Neural cell (in vitro differentiated cells): Measurements from ENCODE around the gene PMPCA. TPM values are rescaled to one million over a fixed set of nuclear protein-coding genes. Genes with fewer than 3 reads are reported as not detected.

Experiments
- H2AFZ ChIP-seq: fragments of 200-600, 300-800 bp; sonication (generic), shearing (Covaris generic); 2 replicates; pipeline ENCODE4 v1.6.0; 2014; ENCODE audit warnings: low read depth, mild to moderate bottlenecking, antibody characterized with exemption, low read length, moderate library complexity
- H3F3A ChIP-seq: fragments of 200-600 bp; shearing (Covaris generic); 2 replicates; pipeline ENCODE4 v1.6.1; 2016; ENCODE audit warnings: mild to moderate bottlenecking, moderate library complexity, mixed read lengths, antibody characterized with exemption, low read length; ENCODE audit not compliant: insufficient read depth, poor library complexity, severe bottlenecking
- H3K27ac ChIP-seq: fragments of 200-600, 300-800 bp; sonication (generic), shearing (Covaris generic); 2 replicates; pipeline ENCODE4 v1.5.1; 2014; ENCODE audit warnings: mild to moderate bottlenecking, low read length, moderate library complexity
- H3K27me3 ChIP-seq: fragments of 300-800, 200-600 bp; sonication (generic), shearing (Covaris generic); 2 replicates; pipeline ENCODE4 v1.6.0; 2014; ENCODE audit warnings: mild to moderate bottlenecking, low read depth, low read length, moderate library complexity; ENCODE audit not compliant: insufficient read depth
- H3K36me3 ChIP-seq: fragments of 300-800, 200-600 bp; sonication (generic), shearing (Covaris generic); 2 replicates; pipeline ENCODE4 v1.5.1; 2014; ENCODE audit warnings: mild to moderate bottlenecking, antibody characterized with exemption, low read length, moderate library complexity; ENCODE audit not compliant: insufficient read depth
- H3K4me2 ChIP-seq: fragments of 300-800, 200-600 bp; sonication (generic), shearing (Covaris generic); 2 replicates; pipeline ENCODE4 v1.6.0; 2014; ENCODE audit warnings: mild to moderate bottlenecking, low read length
- H3K4me3 ChIP-seq: fragments of 300-800, 200-600 bp; sonication (generic), shearing (Covaris generic); 2 replicates; pipeline ENCODE4 v1.5.1; 2014; ENCODE audit warnings: mild to moderate bottlenecking, low read length, moderate library complexity
- H3K79me2 ChIP-seq: fragments of 200-600 bp; shearing (Covaris generic); replicated peaks from 2 replicates; pipeline ENCODE4 v1.6.0; 2014; ENCODE audit warnings: mild to moderate bottlenecking, low read length, moderate library complexity; ENCODE audit not compliant: insufficient read depth
- H3K9ac ChIP-seq: fragments of 300-800, 200-600 bp; sonication (generic), shearing (Covaris generic); 2 replicates; pipeline ENCODE4 v1.6.1; 2016; ENCODE audit warnings: mild to moderate bottlenecking, low read length, mixed read lengths
- H3K9me2 ChIP-seq: fragments of 200-600 bp; shearing (Covaris generic); 2 replicates; pipeline ENCODE4 v1.6.1; 2016; ENCODE audit warnings: mild to moderate bottlenecking, low read length, mixed read lengths; ENCODE audit not compliant: insufficient read depth
- H3K9me3 ChIP-seq: fragments of 200-600, 300-800 bp; sonication (generic), shearing (Covaris generic); 2 replicates; pipeline ENCODE4 v1.6.1; 2016; ENCODE audit warnings: mild to moderate bottlenecking, mixed run types, low read length, moderate library complexity, mixed read lengths
- H4K20me1 ChIP-seq: fragments of 200-600 bp; shearing (Covaris generic); 2 replicates; pipeline ENCODE4 v1.6.1; 2016; ENCODE audit warnings: mild to moderate bottlenecking, mixed run types; ENCODE audit not compliant: insufficient read depth
- CTCF ChIP-seq: fragments of 450-650 bp; IDR thresholded peaks from 2 replicates; pipeline ENCODE4 v1.5.1; 2014; ENCODE audit warnings: antibody characterized with exemption, mild to moderate bottlenecking, moderate library complexity; ENCODE audit not compliant: poor library complexity, severe bottlenecking
- EP300 ChIP-seq: fragments of 450-650 bp; conservative IDR thresholded peaks from 2 replicates; pipeline ENCODE4 v1.6.1; 2014; ENCODE audit warnings: antibody characterized with exemption, mild to moderate bottlenecking, moderate library complexity; ENCODE audit not compliant: poor library complexity, severe bottlenecking
- EZH2 ChIP-seq: fragments of 200-600, 300-800 bp; shearing (Covaris generic), sonication (generic); IDR thresholded peaks from 2 replicates; pipeline ENCODE4 v1.6.1; 2014; ENCODE audit warnings: antibody characterized with exemption, low read length, borderline replicate concordance, mild to moderate bottlenecking; ENCODE audit not compliant: insufficient read depth, poor library complexity, severe bottlenecking
- MXI1 ChIP-seq: fragments of 450-650 bp; conservative IDR thresholded peaks from 2 replicates; pipeline ENCODE4 v1.6.1; 2014; ENCODE audit warnings: antibody characterized with exemption, mild to moderate bottlenecking; ENCODE audit not compliant: poor library complexity, severe bottlenecking
- POLR2AphosphoS5 ChIP-seq: IDR thresholded peaks from 2 replicates; pipeline ENCODE4 v1.6.1; 2012
- RAD21 ChIP-seq: fragments of 450-650 bp; conservative IDR thresholded peaks from 2 replicates; pipeline ENCODE4 v1.6.1; 2014; ENCODE audit warnings: antibody characterized with exemption, mild to moderate bottlenecking, moderate library complexity
- REST ChIP-seq: IDR thresholded peaks from 2 replicates; pipeline ENCODE4 v1.6.1; 2012; ENCODE audit warnings: borderline replicate concordance
- SMC3 ChIP-seq: fragments of 450-650 bp; conservative IDR thresholded peaks from 2 replicates; pipeline ENCODE4 v1.6.1; 2014; ENCODE audit warnings: antibody characterized with exemption, mild to moderate bottlenecking, moderate library complexity; ENCODE audit not compliant: poor library complexity
- TAF1 ChIP-seq: IDR thresholded peaks from 2 replicates; pipeline ENCODE4 v1.6.1; 2012; ENCODE audit warnings: low read depth
- polyA plus RNA-seq: library from polyadenylated mRNA; depleted of rRNA; stranded (reverse); fragments of >200 nt; gene quantifications from 2 replicates; pipeline ENCODE4 v1.2.3, GENCODE V29; 2014

The PMPCA gene
- polyA plus RNA-seq, 1 donor from 2014 or later, result 61.3 TPM

DNA sequence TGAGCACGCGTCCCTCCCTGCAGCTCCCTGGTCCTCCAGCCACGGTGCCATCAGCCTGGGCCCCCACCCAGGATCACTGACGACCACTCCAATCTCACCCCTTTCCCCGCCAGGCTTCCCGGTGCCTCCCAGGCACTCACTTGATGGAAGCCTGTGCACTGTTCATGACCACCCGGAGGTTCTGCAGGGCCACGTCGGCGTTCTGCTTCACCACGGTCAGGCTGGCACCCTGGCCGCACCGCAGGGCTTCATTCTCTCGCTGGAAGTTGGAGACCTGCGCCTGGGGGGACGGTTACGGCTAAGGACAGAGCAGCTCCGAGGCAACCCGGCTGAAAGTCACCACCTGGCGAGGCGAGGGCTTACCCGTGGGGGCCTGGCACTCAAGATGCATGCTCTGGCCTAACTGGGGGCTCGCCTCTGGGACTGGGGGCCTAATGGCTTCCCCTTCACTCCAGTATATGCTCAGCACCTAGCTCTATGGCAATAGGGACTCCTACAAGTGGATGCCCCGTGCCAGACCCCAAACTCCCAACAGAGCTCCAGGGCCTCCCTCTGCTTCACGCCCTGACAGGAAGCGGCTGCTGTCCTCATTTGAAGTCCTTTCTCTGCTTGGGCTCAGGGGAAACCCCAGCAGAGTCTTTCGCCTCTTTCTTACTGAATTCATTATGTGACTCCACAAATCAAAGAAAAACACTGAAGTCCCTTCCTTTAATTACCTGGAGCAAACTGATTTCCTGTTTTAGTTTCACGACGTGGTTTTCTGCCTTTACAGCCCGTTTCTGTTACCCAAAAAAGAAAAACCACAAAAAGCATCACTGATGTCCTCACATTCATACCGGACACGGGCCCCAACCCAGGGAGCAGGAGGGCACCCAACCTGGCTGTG, 6.3 kb upstream of the PMPCA start:
- Histone ChIP-seq H3K36me3 (no peaks in the 10 kb centered on the region), H3K9me3 (no peaks in the 10 kb centered on the region), H3K9me2 (no peaks in the 10 kb centered on the region), H3K27me3 (no peaks in the 10 kb centered on the region), H4K20me1 (no peaks in the 10 kb centered on the region), H2AFZ (no peak overlapping the region), H3K9ac (no peak overlapping the region), H3K27ac (no peak overlapping the region), H3K79me2 (peaks cover 7% of the 10 kb centered on the region), H3K4me2 (no peak overlapping the region), H3K4me3 (no peak overlapping the region), H3F3A (no peaks in the 10 kb centered on the region)
- TF ChIP-seq RAD21 (no peak), EP300 (no peak), MXI1 (no peak), CTCF (no peak), EZH2 (no peak), TAF1 (no peak), POLR2AphosphoS5 (no peak), REST (no peak), SMC3 (no peak)

DNA sequence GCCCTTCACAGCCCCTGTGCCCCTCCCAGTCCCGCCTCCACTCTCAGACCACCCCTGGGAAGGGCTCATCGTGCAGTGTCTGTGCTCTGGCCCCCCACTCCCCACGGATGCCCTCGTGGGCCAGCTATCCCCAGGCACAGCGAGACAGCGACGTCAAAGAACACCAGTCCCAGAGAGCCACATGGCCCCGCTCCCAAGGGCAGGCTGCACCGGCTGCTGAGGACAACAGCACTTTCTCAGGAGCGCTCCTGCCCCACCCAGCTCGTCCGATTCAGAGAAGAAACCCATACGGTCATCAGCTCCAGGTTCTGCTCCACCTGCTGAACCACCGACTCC, 5.7 kb upstream of the PMPCA start:
- no peak overlapping the region for H3K4me2 ChIP-seq
- no peak overlapping the region for H3K4me3 ChIP-seq
- no peaks in the 10 kb centered on the region for H4K20me1 ChIP-seq
- H3K9me3 ChIP-seq, result no peaks in the 10 kb centered on the region
- H3K79me2 ChIP-seq, result peaks cover 5% of the 10 kb centered on the region
- H3K27ac ChIP-seq, result no peak overlapping the region
- no peaks in the 10 kb centered on the region for H3K9me2 ChIP-seq
- no peak overlapping the region for H3K9ac ChIP-seq
- H3K27me3 ChIP-seq, result no peaks in the 10 kb centered on the region
- H3F3A ChIP-seq, result no peaks in the 10 kb centered on the region
- H2AFZ ChIP-seq, result no peak overlapping the region
- H3K36me3 ChIP-seq, result no peaks in the 10 kb centered on the region
- TF ChIP-seq EZH2 (no peak), SMC3 (no peak), EP300 (no peak), RAD21 (no peak), MXI1 (no peak), REST (no peak), CTCF (no peak), POLR2AphosphoS5 (no peak), TAF1 (no peak)
